ENCODE data around the gene HNF1B.

GRCh38 chr17:37711113-37711512 is 33.7 kb downstream of the HNF1B start:
- TF ChIP-seq GATA2 (IDR thresholded peaks at IDR 0.05; ENCODE audit: low read depth, low read length) (no peak), GATA3 (IDR thresholded peaks at IDR 0.05; ENCODE audit: low read depth, low read length) (no peak)
